H1 (cell line): ENCODE results near the gene KCNE4. TPM values are rescaled to one million over a fixed set of nuclear protein-coding genes. Genes with fewer than 3 reads are reported as not detected.

Source experiments
- FOSL1 ChIP-seq: IDR thresholded peaks from 2 replicates; pipeline ENCODE4 v1.6.1; 2011; ENCODE audit warnings: mild to moderate bottlenecking, low read depth, low read length, moderate library complexity; ENCODE audit not compliant: insufficient read depth
- GABPA ChIP-seq: IDR thresholded peaks from 2 replicates; pipeline ENCODE4 v1.6.1; 2011; ENCODE audit warnings: mild to moderate bottlenecking, low read length, moderate library complexity, borderline replicate concordance; ENCODE audit not compliant: insufficient read depth
- KDM4A ChIP-seq: IDR thresholded peaks from one replicate; pipeline ENCODE4 v1.7.1; 2012; ENCODE audit warnings: low read depth, mild to moderate bottlenecking, moderate library complexity, low read length, inconsistent platforms; ENCODE audit not compliant: severe bottlenecking
- PHF8 ChIP-seq: fragments of 200-600 bp; sonication (generic); conservative IDR thresholded peaks from 2 replicates; pipeline ENCODE4 v1.7.1; 2012; ENCODE audit warnings: low read depth, mild to moderate bottlenecking, inconsistent platforms, low read length, moderate library complexity
- SUZ12 ChIP-seq: fragments of 200-600 bp; sonication (generic); IDR thresholded peaks from 2 replicates; pipeline ENCODE4 v1.6.1; 2012; ENCODE audit warnings: mild to moderate bottlenecking, inconsistent platforms, low read length, moderate library complexity, mixed read lengths
- TEAD4 ChIP-seq: IDR thresholded peaks from 2 replicates; pipeline ENCODE4 v1.6.1; 2012; ENCODE audit warnings: low read depth, low read length, inconsistent platforms, mixed read lengths
- ZNF274 ChIP-seq: IDR thresholded peaks from 2 replicates; pipeline ENCODE4 v1.7.0; 2012; ENCODE audit warnings: low read length, borderline replicate concordance; ENCODE audit errors: extremely low read depth
- polyA plus RNA-seq, 7 experiments: library from polyadenylated mRNA; depleted of rRNA in 3 of 7; stranded (reverse) in 5 of 7; unstranded in 2 of 7; fragments of >200 nt in 5 of 7; fragments of 200-250 nt in 2 of 7; gene quantifications; 1 replicate in 5 of 7; 2 replicates in 1 of 7; 4 replicates in 1 of 7; pipeline versions ENCODE4 v1.2.1 to v1.2.3, GENCODE V29; 2011 to 2013; ENCODE audit warnings: missing spikeins in 2 of 7, mixed read lengths in 2 of 7
- total RNA-seq: library from RNA; stranded (reverse); fragmentation: NEBNext Ultra II Directional; extraction: Animal tissue kit (Norgen Biotek cat#: 25700); gene quantifications from 2 replicates; pipeline ENCODE4 v1.2.1, GENCODE V29; 2021

KCNE4 gene
- total and polyA plus RNA-seq, 2 of the 8 experiments (the other 6 are each of a cell fraction or from before 2014, with no cell fraction given), result 0.08 to 0.09 TPM

DNA sequence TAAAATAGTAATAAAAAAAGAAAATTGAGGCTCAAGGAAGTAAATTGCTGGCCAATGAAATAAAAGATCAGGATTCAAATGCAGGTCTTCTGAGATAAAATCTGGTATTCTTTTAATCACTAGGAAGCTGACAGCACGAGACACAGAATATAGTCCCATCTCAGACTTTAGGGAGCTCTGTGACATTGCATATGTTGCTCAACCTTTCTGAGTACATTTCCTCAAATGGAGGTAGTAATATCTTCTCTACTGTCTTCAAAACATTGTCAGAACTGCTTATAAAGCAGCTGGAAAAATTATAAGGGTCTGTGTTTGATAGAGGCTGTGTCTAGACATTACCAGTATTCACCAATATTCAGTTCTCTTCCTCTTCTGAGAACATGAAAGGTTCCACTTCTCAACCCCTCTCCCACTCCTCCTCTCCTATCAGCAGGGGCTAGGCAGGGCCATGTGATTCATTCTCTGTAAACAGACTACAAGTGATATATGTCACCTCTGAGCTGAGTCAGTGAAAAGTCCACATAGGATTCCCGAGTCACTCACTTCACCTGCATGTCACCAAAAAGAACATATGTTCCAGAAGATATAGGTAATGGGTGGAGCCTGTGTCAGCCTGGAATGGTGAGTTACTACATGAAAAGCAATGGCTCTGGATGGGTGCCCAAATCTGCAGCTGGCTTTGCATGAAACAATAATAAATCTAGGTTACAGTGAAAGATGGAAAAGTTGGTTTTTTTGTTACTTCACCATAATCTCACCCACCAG is 7.1 kb downstream of the KCNE4 start (continued):
- TF ChIP-seq TEAD4 (no peak), GABPA (no peak), SUZ12 (no peak), PHF8 (no peak), FOSL1 (no peak), ZNF274 (no peak), KDM4A (no peak)
